Endothelial cell of umbilical vein (primary cell): ENCODE data around the gene CTLA4. TPM values are rescaled to one million over a fixed set of nuclear protein-coding genes. Genes with fewer than 3 reads are reported as not detected.

Experiments
- BruUV-seq: library from RNA; stranded (reverse); fragments of 400-500 nt; replicated peaks from 2 replicates; lab custom pipeline; 2021; lab: Mats Ljungman, UMichigan
- CTCF ChIA-PET: fragments of 300-600, 350-600 bp; sonication (Branson Sonifier 250); formaldehyde crosslinking; loops from one replicate; lab custom pipeline; 2021; ENCODE audit warnings: antibody characterized with exemption, inconsistent platforms; lab: Charles Lee
- POLR2A ChIA-PET: fragments of 300-600, 350-600 bp; sonication (Branson Sonifier 250); formaldehyde crosslinking; loops from one replicate; lab custom pipeline; 2021; ENCODE audit warnings: antibody characterized with exemption, inconsistent platforms; lab: Charles Lee
- DNase-seq: peaks from one replicate; pipeline ENCODE4 v3.0.0-alpha.2; 2011; ENCODE audit warnings: low read depth, low spot score
- FAIRE-seq: peaks from 2 replicates; lab custom pipeline; 2011; peaks lifted over from hg19 to GRCh38; lab: Jason Lieb, UNC
- H2AFZ ChIP-seq: 2 replicates; pipeline ENCODE4 v1.6.0; 2012; ENCODE audit warnings: low read depth, low read length, control low read depth, inconsistent platforms
- H3K27ac ChIP-seq: 2 replicates; pipeline ENCODE4 v1.5.1; 2011; ENCODE audit warnings: low read depth, mild to moderate bottlenecking, control low read depth, low read length, moderate library complexity; ENCODE audit not compliant: insufficient read depth
- H3K27me3 ChIP-seq, 2 experiments: 2 replicates each; pipeline versions ENCODE4 v1.6.0 to v1.6.1; 2011; ENCODE audit warnings: low read length in 2 of 2, mixed read lengths in 1 of 2; ENCODE audit not compliant: control insufficient read depth in 2 of 2, insufficient read depth in 2 of 2
- H3K36me3 ChIP-seq, 2 experiments: 2 replicates in 1 of 2; 3 replicates in 1 of 2; pipeline ENCODE4 v1.5.1; 2011; ENCODE audit warnings: low read length in 2 of 2, mild to moderate bottlenecking in 1 of 2, moderate library complexity in 1 of 2; ENCODE audit not compliant: control insufficient read depth in 2 of 2, insufficient read depth in 2 of 2; ENCODE audit errors: extremely low read depth in 1 of 2
- H3K4me1 ChIP-seq: 3 replicates; pipeline ENCODE4 v1.5.1; 2011; ENCODE audit warnings: mild to moderate bottlenecking, low read length; ENCODE audit not compliant: control insufficient read depth, insufficient read depth; ENCODE audit errors: extremely low read depth
- H3K4me2 ChIP-seq: 2 replicates; pipeline ENCODE4 v1.6.1; 2011; ENCODE audit warnings: low read length, control low read depth, mixed read lengths; ENCODE audit not compliant: insufficient read depth
- H3K4me3 ChIP-seq, 3 experiments: fragments of 200-600 bp in 1 of 3; sonication (generic), shearing (Covaris generic) in 1 of 3; replicated peaks in 1 of 3; 2 replicates each; pipeline ENCODE4 v1.5.1; 2011 to 2016; ENCODE audit warnings: control low read depth in 3 of 3, low read length in 3 of 3, mild to moderate bottlenecking in 2 of 3, inconsistent platforms in 1 of 3, low read depth in 1 of 3, moderate library complexity in 1 of 3; ENCODE audit not compliant: insufficient read depth in 1 of 3
- H3K79me2 ChIP-seq: 2 replicates; pipeline ENCODE4 v1.6.0; 2012; ENCODE audit warnings: low read length, inconsistent platforms; ENCODE audit not compliant: control insufficient read depth, insufficient read depth
- H3K9ac ChIP-seq: replicated peaks from 2 replicates; pipeline ENCODE3; 2011; ENCODE audit warnings: low read length, control low read depth; ENCODE audit not compliant: insufficient read depth; ENCODE audit errors: extremely low read depth
- H3K9me1 ChIP-seq: replicated peaks from 3 replicates; pipeline ENCODE4 v1.6.0; 2011; ENCODE audit warnings: mild to moderate bottlenecking, low read length; ENCODE audit not compliant: control insufficient read depth, insufficient read depth; ENCODE audit errors: extremely low read depth
- H3K9me3 ChIP-seq: replicated peaks from 2 replicates; pipeline ENCODE4 v1.5.1; 2012; ENCODE audit warnings: low read length, inconsistent platforms; ENCODE audit not compliant: control insufficient read depth, insufficient read depth
- H4K20me1 ChIP-seq: replicated peaks from 2 replicates; pipeline ENCODE3; 2011; ENCODE audit warnings: mild to moderate bottlenecking, low read length; ENCODE audit not compliant: control insufficient read depth, insufficient read depth; ENCODE audit errors: extremely low read depth
- CTCF ChIP-seq, 2 donors: IDR thresholded peaks; 1 replicate in 1 of 2; 2 replicates in 1 of 2; pipeline ENCODE4 v1.5.1; 2011; ENCODE audit warnings: low read length in 2 of 2, mild to moderate bottlenecking in 2 of 2, moderate library complexity in 2 of 2, control low read depth in 1 of 2, inconsistent platforms in 1 of 2, low read depth in 1 of 2; ENCODE audit not compliant: insufficient read depth in 1 of 2; ENCODE audit errors: extremely low read depth in 1 of 2
- JUN ChIP-seq: IDR thresholded peaks from 2 replicates; pipeline ENCODE4 v1.6.1; 2011; ENCODE audit warnings: borderline replicate concordance, low read depth; ENCODE audit not compliant: insufficient read length, insufficient read depth
- MAX ChIP-seq: IDR thresholded peaks from 2 replicates; pipeline ENCODE4 v1.6.1; 2011; ENCODE audit not compliant: insufficient read depth, insufficient read length
- MYC ChIP-seq: IDR thresholded peaks from one replicate; pipeline ENCODE4 v1.6.1; 2011; ENCODE audit warnings: mild to moderate bottlenecking, low read depth, low read length
- POLR2A ChIP-seq: IDR thresholded peaks from 2 replicates; pipeline ENCODE4 v1.6.1; 2012; ENCODE audit warnings: low read depth, mild to moderate bottlenecking, control low read depth, low read length
- dilution Hi-C: fragments of 300-500 bp; cut with MboI; formaldehyde crosslinking; loops from one replicate; pipeline ENCODE4 v1.15.0; 2019; ENCODE audit warnings: low sequenced_read_pairs; ENCODE audit not compliant: extremely low pct_ligation_motif_present
- intact Hi-C: fragments of 100-400 bp; cut with micrococcal nuclease; formaldehyde crosslinking; loops from one replicate; pipeline ENCODE4 v1.10.0; 2022
- polyA plus RNA-seq, 4 experiments: library from polyadenylated mRNA; depleted of rRNA in 3 of 4; stranded (reverse) in 3 of 4; unstranded in 1 of 4; fragments of >200 nt; gene quantifications; 2 replicates each; pipeline versions ENCODE4 v1.2.1 to v1.2.3, GENCODE V29; 2011 to 2012; ENCODE audit warnings: missing spikeins in 1 of 4
- total RNA-seq: library from RNA; stranded (reverse); gene quantifications from 2 replicates; pipeline ENCODE4 v1.2.3, GENCODE V29; 2021

Gene CTLA4
- total and polyA plus RNA-seq, 2 donors (not counting 3 experiments of a cell fraction or from before 2014, with no cell fraction given), result not detected

- CTCF ChIA-PET, result no interaction called here
- H3K79me2 ChIP-seq, result no peaks in the 10 kb centered on the region
- H3K4me3 ChIP-seq, result no peak overlapping the region
- intact Hi-C loops (no loop called here), dilution Hi-C loops (no loop called here)
- H3K4me1 ChIP-seq, result no peaks in the 10 kb centered on the region
- FAIRE-seq (no peak), DNase-seq (no peak)
- H3K4me2 ChIP-seq, result no peak overlapping the region
- POLR2A ChIA-PET, result no interaction called here
- H3K9ac ChIP-seq, result no peak overlapping the region
- peaks cover 6 to 12% of the 10 kb centered on the region in 2 experiments for H3K27me3 ChIP-seq
- no TSS peak for BruUV-seq
- no peaks in the 10 kb centered on the region for H3K36me3 ChIP-seq
- no peaks in the 10 kb centered on the region for H3K9me3 ChIP-seq
- no peak overlapping the region for H3K27ac ChIP-seq
- no peak overlapping the region for H2AFZ ChIP-seq
- TF ChIP-seq MAX, result no peak
- no peak for TF ChIP-seq POLR2A
- H3K9me1 ChIP-seq, result no peaks in the 10 kb centered on the region
- H4K20me1 ChIP-seq, result no peaks in the 10 kb centered on the region
Observed at GRCh38 chr2:203835420-203835819, 32.2 kb upstream of the CTLA4 start.

GRCh38 chr2:203835892-203836800 is 31.4 kb upstream of the CTLA4 start:
- DNase-seq, result no peak
- no peak overlapping the region for H3K9ac ChIP-seq
- no peak overlapping the region for H3K27ac ChIP-seq
- H3K9me1 ChIP-seq, result no peaks in the 10 kb centered on the region
- POLR2A ChIA-PET, result no interaction called here
- intact Hi-C loops (no loop called here), dilution Hi-C loops (no loop called here)
- no peak overlapping the region for H3K4me3 ChIP-seq
- no TSS peak for BruUV-seq
- CTCF ChIA-PET, result no interaction called here
- no peaks in the 10 kb centered on the region for H4K20me1 ChIP-seq
- H3K4me2 ChIP-seq, result no peak overlapping the region
- no peaks in the 10 kb centered on the region for H3K36me3 ChIP-seq
- H3K4me1 ChIP-seq, result no peaks in the 10 kb centered on the region
- H3K27me3 ChIP-seq, result peaks cover 9 to 12% of the 10 kb centered on the region in 2 experiments
- no peak for FAIRE-seq
- H3K9me3 ChIP-seq, result no peaks in the 10 kb centered on the region
- H2AFZ ChIP-seq, result no peak overlapping the region
- TF ChIP-seq JUN (no peak), MYC (no peak), MAX (no peak), CTCF (IDR thresholded peaks at IDR 0.05; ENCODE audit: extremely low read depth in 1 of 2, insufficient read depth in 1 of 2, low read depth in 1 of 2, low read length in 2 of 2) (no peak)
- no peaks in the 10 kb centered on the region for H3K79me2 ChIP-seq
